Ishikawa (cell line): ENCODE data around the gene CYB5B.
A peak's percentile ranks its signal among the peaks of the same experiment; 100 is the strongest.

ENCODE experiments used
- CEBPB ChIP-seq: IDR thresholded peaks from 2 replicates; pipeline ENCODE4 v1.6.1; 2012
- CREB1 ChIP-seq: IDR thresholded peaks from 2 replicates; pipeline ENCODE4 v1.6.1; 2012; ENCODE audit warnings: low read depth
- EGR1 ChIP-seq: IDR thresholded peaks from 2 replicates; pipeline ENCODE4 v1.6.1; 2012
- EP300 ChIP-seq: IDR thresholded peaks from 2 replicates; pipeline ENCODE4 v1.6.1; 2012; ENCODE audit warnings: borderline replicate concordance
- FOXM1 ChIP-seq: IDR thresholded peaks from 2 replicates; pipeline ENCODE4 v1.6.1; 2012; ENCODE audit warnings: low read depth, borderline replicate concordance
- MAX ChIP-seq: IDR thresholded peaks from 2 replicates; pipeline ENCODE4 v1.6.1; 2012
- NFIC ChIP-seq: IDR thresholded peaks from 2 replicates; pipeline ENCODE4 v1.6.1; 2012
- RAD21 ChIP-seq: IDR thresholded peaks from 2 replicates; pipeline ENCODE4 v1.6.1; 2012; ENCODE audit warnings: low read depth
- REST ChIP-seq: IDR thresholded peaks from 2 replicates; pipeline ENCODE4 v1.6.1; 2012; ENCODE audit warnings: low read depth, mild to moderate bottlenecking
- TAF1 ChIP-seq: IDR thresholded peaks from 2 replicates; pipeline ENCODE4 v1.6.1; 2012; ENCODE audit warnings: low read depth, mild to moderate bottlenecking
- TCF12 ChIP-seq: IDR thresholded peaks from 2 replicates; pipeline ENCODE4 v1.6.1; 2012; ENCODE audit warnings: low read depth
- TEAD4 ChIP-seq: IDR thresholded peaks from 2 replicates; pipeline ENCODE4 v1.6.1; 2012
- USF1 ChIP-seq: IDR thresholded peaks from 2 replicates; pipeline ENCODE4 v1.6.1; 2012
- YY1 ChIP-seq: IDR thresholded peaks from 2 replicates; pipeline ENCODE4 v1.6.1; 2012; ENCODE audit warnings: low read depth
- ZBTB7A ChIP-seq: IDR thresholded peaks from 2 replicates; pipeline ENCODE4 v1.6.1; 2012; ENCODE audit warnings: low read depth

The CYB5B gene

GRCh38 chr16:69405326-69405725 lies 19.1 kb upstream of the CYB5B start:
- TF ChIP-seq USF1, result no peak
- TF ChIP-seq TCF12, result no peak
- no peak for TF ChIP-seq ZBTB7A
- no peak for TF ChIP-seq EGR1
- no peak for TF ChIP-seq MAX
- TF ChIP-seq CEBPB, result no peak
- no peak for TF ChIP-seq EP300
- TF ChIP-seq CREB1, result no peak
- no peak for TF ChIP-seq REST
- no peak for TF ChIP-seq NFIC
- TF ChIP-seq TEAD4, result no peak
- TF ChIP-seq FOXM1, result no peak
- no peak for TF ChIP-seq TAF1
- no peak for TF ChIP-seq RAD21
- TF ChIP-seq YY1, result no peak

- TF ChIP-seq REST (no peak), MAX (no peak), RAD21 (no peak), TAF1 (no peak), TEAD4 (no peak), FOXM1 (no peak), NFIC (no peak), EGR1 (no peak), CEBPB (no peak)
Observed at GRCh38 chr16:69405757-69406156, 18.7 kb upstream of the CYB5B start.

- TF ChIP-seq CREB1 (no peak), CEBPB (no peak), MAX (no peak), USF1 (peak; percentile 92), ZBTB7A (no peak), NFIC (no peak), TCF12 (no peak)
Observed at GRCh38 chr16:69406780-69407331, 17.6 kb upstream of the CYB5B start.

GRCh38 chr16:69407702-69408323 lies 16.6 kb upstream of the CYB5B start:
- TF ChIP-seq TAF1 (no peak), REST (no peak), FOXM1 (no peak), RAD21 (no peak), EGR1 (no peak), EP300 (no peak), TEAD4 (no peak), YY1 (no peak), TCF12 (no peak), ZBTB7A (no peak), USF1 (no peak)
